ENCODE results near the gene FYB1.
A peak's percentile ranks its signal among the peaks of the same experiment; 100 is the strongest.

The FYB1 gene

GRCh38 chr5:39080597-39081204 lies 138.7 kb downstream of the FYB1 start:
- intact Hi-C loops (cut with DNase I) = no loop called here

GRCh38 chr5:39080168-39080567 lies 139.2 kb downstream of the FYB1 start:
- intact Hi-C loops (cut with DNase I) = no loop called here
- no peak for DNase-seq

More at GRCh38 chr5:39080597-39081204, 138.7 kb downstream of the FYB1 start:
- peak in 36 of 42 donors; percentile 14 to 83 (median 54) for DNase-seq

- intact Hi-C loops (cut with DNase I) = no loop called here
- peak in 6 of 42 donors; percentile 11 to 59 (median 26) for DNase-seq
These were observed 140.2 kb downstream of the FYB1 start for GRCh38 chr5:39079147-39079546.

GRCh38 chr5:39076757-39077728 lies 142.3 kb downstream of the FYB1 start:
- DNase-seq = no peak
- intact Hi-C loops (cut with DNase I) = no loop called here

GRCh38 chr5:39076101-39076756 lies 143.1 kb downstream of the FYB1 start:
- no peak for DNase-seq
- intact Hi-C loops (cut with DNase I) = no loop called here

- intact Hi-C loops (cut with DNase I) = loop anchor here (5.0 kb wide), 1 partner anchor 82 kb away; no protein-coding TSS in a partner anchor
- peak; percentile 83 to 96 (median 93) for DNase-seq
These were observed 145.1 kb downstream of the FYB1 start, which contains the start of gene RICTOR for GRCh38 chr5:39074017-39074814. TSS of gene RICTOR (minus strand) at chr5:39074399. CDS start at chr5:39074377, 22 bp downstream.

- intact Hi-C loops (cut with DNase I) = loop anchor here (5.0 kb wide), 1 partner anchor 81 kb away; no protein-coding TSS in a partner anchor
- DNase-seq = no peak
These were observed 145.7 kb downstream of the FYB1 start for GRCh38 chr5:39073767-39074016.

GRCh38 chr5:39072925-39073766 lies 146.2 kb downstream of the FYB1 start:
- peak in 39 of 42 donors; percentile 13 to 77 (median 45) for DNase-seq
- intact Hi-C loops (cut with DNase I) = loop anchor here (5.0 kb wide), 1 partner anchor 81 kb away; no protein-coding TSS in a partner anchor

- DNase-seq = no peak
- intact Hi-C loops (cut with DNase I) = no loop called here
These were observed 151.3 kb downstream of the FYB1 start for GRCh38 chr5:39068099-39068498.

- intact Hi-C loops (cut with DNase I) = no loop called here
These were observed 154.9 kb downstream of the FYB1 start for GRCh38 chr5:39064450-39064849.

GRCh38 chr5:39063037-39063436 lies 156.3 kb downstream of the FYB1 start:
- intact Hi-C loops (cut with DNase I) = no loop called here
- no peak for DNase-seq

More at GRCh38 chr5:39064450-39064849, 154.9 kb downstream of the FYB1 start:
- DNase-seq = peak in 3 of 42 donors; percentile 4 to 32 (median 20)

GRCh38 chr5:39062530-39062929 lies 156.8 kb downstream of the FYB1 start:
- no peak for DNase-seq
- intact Hi-C loops (cut with DNase I) = no loop called here

- intact Hi-C loops (cut with DNase I) = no loop called here
- no peak for DNase-seq
These were observed 157.3 kb downstream of the FYB1 start for GRCh38 chr5:39062104-39062503.

GRCh38 chr5:39059064-39059463 lies 160.3 kb downstream of the FYB1 start:
- intact Hi-C loops (cut with DNase I) = no loop called here
- no peak for DNase-seq

GRCh38 chr5:39058178-39058921 lies 161.0 kb downstream of the FYB1 start:
- intact Hi-C loops (cut with DNase I) = no loop called here
- DNase-seq = no peak

- no peak for DNase-seq
- intact Hi-C loops (cut with DNase I) = no loop called here
These were observed 161.6 kb downstream of the FYB1 start for GRCh38 chr5:39057734-39058133.

GRCh38 chr5:39055768-39056398 lies 163.5 kb downstream of the FYB1 start:
- no peak for DNase-seq
- intact Hi-C loops (cut with DNase I) = no loop called here
